Activated CD4-positive, alpha-beta T cell treated with anti-CD3 and anti-CD28 coated beads for 24 hours (primary cell): ENCODE results near the gene GTF2IRD1.
"Not testable (repeated sequence)": the region's sequence is repeated elsewhere in the genome, so short reads cannot be mapped to it uniquely, and the experiment has no call there.

Experiments used
- DNase-seq, 2 donors: peaks; one replicate each; pipeline ENCODE4 v3.0.0-alpha.2; 2020; ENCODE audit warnings: low read depth in 2 of 2

Gene GTF2IRD1

GRCh38 chr7:74470504-74470903, 16.8 kb downstream of the GTF2IRD1 start:
- no peak for DNase-seq

DNA sequence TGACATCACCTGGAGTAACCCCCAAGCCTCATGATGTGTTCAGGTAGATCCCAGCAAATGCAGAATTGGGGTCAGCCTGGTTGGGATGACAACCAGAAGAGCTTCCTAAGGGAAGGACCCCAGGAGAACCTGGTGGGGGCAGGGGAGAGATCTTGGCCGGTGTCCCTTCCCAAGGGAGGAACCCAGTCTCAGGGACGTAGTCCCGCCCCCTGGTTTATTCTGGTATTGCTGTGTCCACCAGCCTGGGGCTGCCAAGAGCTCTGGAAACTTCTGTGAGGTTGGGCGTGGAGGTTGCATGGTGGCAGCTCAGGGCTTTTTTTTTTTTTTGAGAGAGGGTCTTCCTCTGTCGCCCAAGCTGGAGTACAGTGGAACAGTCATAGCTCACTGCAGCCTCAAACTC, 19.4 kb downstream of the GTF2IRD1 start:
- no peak for DNase-seq

GRCh38 chr7:74474271-74474865, 20.7 kb downstream of the GTF2IRD1 start:
- DNase-seq: no peak

DNA sequence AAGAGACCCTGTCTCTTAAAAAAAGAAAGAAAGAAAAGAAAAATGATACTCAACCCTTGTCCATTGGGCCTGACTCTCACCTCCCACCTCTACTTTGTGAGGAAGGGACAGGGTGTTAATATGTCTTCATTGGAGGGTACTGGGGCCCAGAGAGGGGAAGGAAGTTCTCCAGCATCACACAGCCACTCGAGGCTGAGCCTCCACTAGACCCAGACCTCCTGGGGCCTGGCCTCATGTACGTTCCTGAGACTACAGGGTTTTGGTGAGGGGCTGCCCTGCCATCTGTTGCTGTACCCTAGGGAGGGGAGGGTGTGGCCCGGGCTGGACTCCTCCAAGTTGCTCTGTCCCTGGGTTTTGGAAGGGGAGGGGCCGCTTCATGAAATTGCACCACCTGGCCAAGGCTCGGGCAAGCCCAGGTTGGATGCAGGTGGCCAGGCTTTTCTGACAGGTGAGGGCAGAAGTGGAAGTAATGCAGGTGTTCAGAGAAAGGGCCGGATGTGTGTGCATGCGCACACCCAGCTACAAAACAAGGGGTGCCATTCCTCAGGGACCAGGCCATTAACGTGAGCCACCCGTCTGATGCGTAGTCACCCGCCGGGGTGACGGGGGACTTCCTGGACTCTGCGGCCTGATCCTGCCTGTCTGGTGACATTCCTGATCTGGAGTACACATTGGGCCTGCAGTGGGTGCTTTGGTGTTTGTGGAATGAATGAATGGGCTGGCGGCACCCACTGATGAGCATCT, 21.7 kb downstream of the GTF2IRD1 start:
- no peak for DNase-seq

DNA sequence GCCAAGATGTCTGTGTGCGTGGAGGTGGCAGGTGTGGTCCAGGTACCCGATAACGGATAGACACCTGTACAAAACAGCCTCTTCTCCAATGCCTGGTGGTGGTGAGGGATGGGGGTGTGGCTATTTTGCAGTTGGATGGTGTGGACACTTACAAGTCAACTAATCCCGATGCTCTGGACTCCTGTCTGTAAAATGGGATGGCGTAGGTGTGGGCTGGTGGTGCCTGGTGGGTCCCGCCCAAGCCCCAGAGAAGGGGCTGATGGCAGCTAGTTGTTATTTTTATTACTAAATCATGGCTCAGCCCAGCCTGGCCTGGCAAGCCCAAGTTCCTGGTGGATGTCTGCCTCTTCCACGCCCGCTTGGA, 22.3 kb downstream of the GTF2IRD1 start:
- DNase-seq: no peak

DNA sequence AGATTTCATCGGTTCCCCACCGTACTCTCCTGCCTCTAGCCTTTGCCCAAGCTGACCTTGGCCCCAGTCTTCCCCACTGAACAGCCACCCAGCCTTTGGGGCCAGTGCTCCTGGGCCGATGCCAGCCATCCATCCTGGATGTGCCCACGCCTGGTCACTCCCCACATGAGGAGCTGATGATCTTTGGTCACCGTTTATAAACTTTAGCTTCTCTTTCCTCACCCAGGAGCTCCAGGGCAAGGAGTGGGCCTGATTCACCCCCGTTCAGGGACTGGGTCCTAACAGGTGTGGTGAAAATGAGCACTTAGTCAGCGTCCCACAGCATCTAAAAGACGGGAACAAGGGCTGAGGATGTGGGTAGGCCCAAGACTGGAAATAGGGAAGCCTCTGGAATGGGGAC, 22.9 kb downstream of the GTF2IRD1 start:
- DNase-seq: no peak

- no peak for DNase-seq
These were observed 25.0 kb downstream of the GTF2IRD1 start for GRCh38 chr7:74478671-74479065.

- DNase-seq: no peak
These were observed 25.5 kb downstream of the GTF2IRD1 start for GRCh38 chr7:74479066-74479781.

DNA sequence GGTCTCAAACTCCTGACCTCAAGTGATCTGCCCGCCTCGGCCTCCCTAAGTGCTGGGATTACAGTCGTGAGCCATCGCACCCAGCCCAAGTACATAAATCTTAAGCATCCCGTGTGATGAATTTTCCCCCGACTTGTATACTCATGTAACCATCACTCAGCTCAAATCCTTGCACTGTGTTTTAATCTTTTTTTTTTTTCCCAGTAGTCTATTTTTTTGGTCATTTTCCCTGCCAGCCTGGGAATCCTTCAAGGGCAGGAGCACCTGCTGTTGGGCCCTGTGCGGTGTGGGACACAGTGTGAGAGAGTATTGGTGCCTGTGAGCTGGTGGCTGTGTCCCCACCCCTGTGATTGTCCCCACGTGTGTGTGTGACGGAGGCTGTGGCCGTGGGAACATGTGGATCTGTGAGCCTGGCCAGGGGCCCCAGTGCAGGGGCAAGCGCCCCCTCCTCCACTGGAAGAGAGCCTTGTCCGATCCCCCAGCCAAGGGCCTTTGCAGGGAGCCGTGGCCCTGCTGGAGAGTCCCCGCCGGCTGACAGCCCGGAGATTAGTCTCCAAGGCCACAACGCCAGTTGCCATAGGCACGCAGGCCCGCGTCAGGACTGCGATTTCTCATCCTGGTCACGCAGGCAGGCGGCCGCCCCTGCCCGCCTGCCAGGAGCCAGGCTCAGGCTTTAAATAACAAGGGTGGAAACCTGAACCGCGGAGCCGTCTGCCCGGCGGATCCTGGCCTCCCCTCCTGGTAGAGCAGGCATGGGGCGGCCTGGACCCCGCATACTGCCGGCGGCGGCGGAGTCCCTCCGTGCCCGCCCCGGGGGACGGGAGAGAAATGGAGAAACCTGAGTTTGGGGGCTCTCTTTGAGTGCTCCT, 26.5 kb downstream of the GTF2IRD1 start:
- no peak for DNase-seq

- DNase-seq: no peak
These were observed 27.2 kb downstream of the GTF2IRD1 start for GRCh38 chr7:74480861-74481417.

DNA sequence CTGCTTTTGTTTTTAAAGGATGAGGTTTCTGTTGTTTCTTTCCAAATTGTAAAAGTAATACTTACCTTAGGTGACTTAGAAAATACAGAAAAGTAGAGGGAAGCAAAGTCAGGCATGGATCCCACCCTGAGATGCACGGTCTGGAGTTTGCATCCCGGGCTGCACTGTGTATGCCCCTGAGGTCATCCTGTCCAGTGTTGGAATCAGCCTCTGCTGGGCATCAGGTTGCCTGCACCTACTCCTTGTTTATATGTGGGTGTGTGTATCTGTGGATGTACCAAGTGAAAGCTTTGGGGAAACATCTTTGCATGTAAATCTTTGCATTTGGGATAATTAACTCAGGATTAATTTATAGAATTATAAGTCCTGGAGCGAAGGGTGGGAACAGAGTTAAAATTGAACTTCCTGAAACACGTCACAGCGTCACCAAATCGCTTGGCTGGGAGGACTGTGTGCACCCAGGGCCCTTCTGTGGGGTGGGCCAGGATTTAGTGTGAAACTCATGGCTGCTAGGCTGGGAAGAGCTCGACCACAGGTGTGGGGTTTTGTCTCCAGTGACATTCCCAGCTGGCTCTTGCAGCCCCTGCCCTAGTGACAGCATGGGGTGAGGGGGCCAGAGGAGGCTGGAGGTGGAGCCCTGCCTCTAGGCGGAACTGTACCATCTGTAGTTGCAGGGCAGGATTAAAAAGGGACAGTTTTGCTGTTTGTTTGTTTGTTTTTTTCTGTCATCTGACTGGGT, 27.9 kb downstream of the GTF2IRD1 start:
- no peak for DNase-seq

GRCh38 chr7:74482197-74482467, 28.4 kb downstream of the GTF2IRD1 start:
- no peak for DNase-seq

GRCh38 chr7:74482629-74483401, 29.1 kb downstream of the GTF2IRD1 start:
- DNase-seq: no peak

GRCh38 chr7:74483402-74484336, 30.0 kb downstream of the GTF2IRD1 start:
- no peak for DNase-seq

GRCh38 chr7:74485611-74486010, 31.9 kb downstream of the GTF2IRD1 start:
- no peak for DNase-seq

GRCh38 chr7:74488518-74489030, 34.9 kb downstream of the GTF2IRD1 start:
- DNase-seq: not testable (repeated sequence)

DNA sequence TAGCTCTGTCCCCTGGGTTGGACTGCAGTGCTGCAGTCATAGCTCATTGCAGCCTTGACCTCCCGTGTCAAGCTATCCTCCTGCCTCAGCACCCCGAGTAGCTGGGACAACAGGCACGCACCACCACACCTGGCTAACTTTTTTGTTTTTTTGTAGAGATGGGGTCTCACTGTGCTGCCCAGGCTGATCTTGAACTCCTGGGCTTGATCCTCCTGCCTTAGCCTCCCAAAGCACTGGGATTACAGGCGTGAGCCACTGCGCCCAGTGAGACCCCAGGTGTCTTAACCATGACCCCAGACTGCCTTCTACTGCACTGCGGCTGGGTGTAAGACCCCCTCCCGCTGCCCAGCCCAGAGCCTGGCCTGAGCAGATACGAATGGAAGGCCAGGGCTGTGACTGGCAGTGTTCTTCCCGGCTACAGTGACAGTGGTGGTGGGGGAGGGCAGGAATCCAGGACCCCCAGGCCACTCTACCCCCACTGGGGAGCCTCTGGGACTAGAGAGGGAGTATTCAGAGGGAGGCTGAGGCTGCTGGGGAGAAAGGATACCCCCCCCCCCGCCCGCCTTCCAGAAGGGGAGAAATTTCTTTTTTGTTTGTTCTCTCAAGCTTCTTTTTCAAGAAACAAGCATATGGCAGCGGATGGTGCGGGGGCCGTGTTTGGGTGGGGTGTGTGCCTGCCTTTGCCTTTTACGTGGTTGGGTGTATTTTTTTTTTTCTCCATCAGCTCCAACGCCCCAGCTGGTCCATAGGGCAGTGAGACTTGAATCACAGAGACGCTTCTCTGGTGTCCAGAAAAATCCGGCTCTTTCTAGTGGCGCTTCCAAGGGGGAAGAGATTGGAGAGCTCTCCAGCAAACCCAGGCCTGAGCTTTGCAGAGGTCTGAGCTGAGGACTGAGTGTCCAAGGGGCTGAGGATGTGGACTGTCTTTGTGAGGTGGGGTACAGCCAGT, 36.6 kb downstream of the GTF2IRD1 start:
- DNase-seq: no peak

DNA sequence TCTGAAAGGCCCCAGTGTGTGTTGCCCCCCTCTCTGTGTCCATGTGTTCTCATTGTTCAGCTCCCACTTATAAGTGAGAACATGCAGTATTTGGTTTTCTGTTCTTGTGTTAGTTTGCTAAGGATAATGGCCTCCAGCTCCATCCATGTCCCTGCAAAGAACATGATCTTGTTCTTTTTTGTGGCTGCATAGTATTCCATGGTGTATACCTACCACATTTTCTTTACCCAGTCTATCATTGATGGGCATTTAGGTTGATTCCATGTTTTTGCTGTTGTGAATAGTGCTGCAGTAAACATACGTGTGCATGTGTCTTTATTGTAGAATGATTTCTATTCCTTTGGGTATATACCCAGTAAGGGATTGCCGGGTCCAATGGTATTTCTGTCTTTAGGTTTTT, 37.8 kb downstream of the GTF2IRD1 start:
- not testable (repeated sequence) for DNase-seq
